GM18868 (cell line): ENCODE results near the gene KHDC4.

Experiments
- ATAC-seq: cut with Tn5 transposase; IDR thresholded peaks from one replicate; pipeline ENCODE4 v1.9.1; 2021; ENCODE audit warnings: mild to moderate bottlenecking, moderate library complexity; ENCODE audit not compliant: unreplicated experiment

Gene KHDC4

GRCh38 chr1:155970531-155971167 lies 36.4 kb upstream of the KHDC4 start:
- ATAC-seq = peak; percentile 75

GRCh38 chr1:155969377-155969791 lies 35.2 kb upstream of the KHDC4 start:
- ATAC-seq = no peak

DNA sequence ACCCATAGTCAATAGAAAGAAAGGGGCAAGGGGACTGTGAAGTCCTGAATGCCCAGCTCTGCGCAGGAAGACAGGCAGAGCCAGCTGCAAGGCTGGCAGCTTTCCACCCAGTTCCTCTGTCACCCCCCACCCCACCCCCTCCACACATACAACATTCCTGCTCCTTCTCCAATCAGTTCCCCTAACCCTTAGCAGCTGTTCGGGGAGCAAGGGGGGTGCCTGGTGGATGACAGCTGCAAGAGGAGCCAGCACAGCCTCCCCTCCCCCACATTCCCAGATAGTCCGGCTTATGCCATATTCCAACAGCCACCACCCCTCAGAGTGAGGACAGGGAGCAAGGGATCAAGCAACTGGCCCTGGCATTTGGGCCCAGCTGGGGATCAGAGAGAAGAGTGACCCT lies 34.5 kb upstream of the KHDC4 start:
- no peak for ATAC-seq

GRCh38 chr1:155968051-155968400 lies 33.8 kb upstream of the KHDC4 start:
- ATAC-seq = no peak

- no peak for ATAC-seq
These were observed 33.3 kb upstream of the KHDC4 start for GRCh38 chr1:155967341-155968050.

DNA sequence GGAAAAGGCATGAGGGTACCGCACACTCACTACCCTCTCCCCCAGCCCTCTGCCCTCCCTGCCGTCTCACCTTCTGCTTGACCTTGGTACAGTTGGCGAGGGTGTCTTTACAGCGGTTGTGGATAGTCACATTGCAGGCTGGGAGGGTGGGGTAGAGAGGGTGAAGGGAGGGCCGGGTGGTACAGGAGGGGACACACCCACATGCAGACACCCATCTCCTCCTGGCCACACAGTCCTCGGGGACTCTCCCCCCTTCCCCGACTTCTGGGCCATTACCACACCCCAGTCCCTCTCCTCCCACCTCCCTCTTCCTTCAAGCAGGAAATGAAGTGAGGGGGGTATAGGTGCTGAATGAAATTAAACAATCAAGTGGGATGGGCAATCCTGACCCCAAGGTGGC lies 32.5 kb upstream of the KHDC4 start:
- no peak for ATAC-seq

DNA sequence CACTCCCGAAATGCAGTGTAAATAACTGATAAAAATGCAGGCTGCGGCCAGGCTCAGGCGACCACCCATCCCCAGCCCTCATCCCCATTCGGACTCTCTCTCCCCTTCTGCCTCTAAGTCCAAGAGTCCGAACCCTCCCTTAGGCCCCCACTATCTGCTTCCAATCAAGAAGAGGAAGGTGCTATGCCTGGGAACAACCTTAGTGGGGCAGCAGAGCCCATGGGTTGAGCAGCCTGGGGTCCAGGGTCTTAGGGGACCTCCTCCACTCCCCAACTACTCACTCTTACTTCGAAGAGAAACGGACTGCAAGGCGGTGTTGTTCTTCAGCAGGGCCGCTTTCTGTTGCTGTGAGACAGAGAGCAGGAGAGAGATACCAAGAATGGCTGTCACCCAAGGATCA lies 31.9 kb upstream of the KHDC4 start:
- no peak for ATAC-seq

DNA sequence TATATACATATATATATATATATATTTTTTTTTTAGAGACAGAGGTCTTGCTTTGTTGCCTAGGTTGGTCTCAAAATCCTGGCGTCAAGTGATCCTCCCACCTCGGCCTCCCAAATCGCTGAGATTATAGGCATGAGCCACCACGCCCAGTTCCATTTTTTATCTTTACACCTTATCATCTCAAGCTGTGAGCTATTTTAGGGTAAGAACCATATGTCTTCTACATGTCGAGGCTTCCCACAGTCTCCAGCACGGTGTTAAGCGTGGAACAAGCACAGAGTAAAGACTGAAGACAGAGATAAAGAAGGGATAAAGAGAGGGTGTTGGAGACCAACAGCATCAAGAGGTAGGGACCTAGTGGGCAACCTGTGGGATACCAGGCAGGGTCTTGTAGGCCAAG lies 30.0 kb upstream of the KHDC4 start:
- no peak for ATAC-seq

GRCh38 chr1:155962599-155963211 lies 28.5 kb upstream of the KHDC4 start:
- no peak for ATAC-seq

DNA sequence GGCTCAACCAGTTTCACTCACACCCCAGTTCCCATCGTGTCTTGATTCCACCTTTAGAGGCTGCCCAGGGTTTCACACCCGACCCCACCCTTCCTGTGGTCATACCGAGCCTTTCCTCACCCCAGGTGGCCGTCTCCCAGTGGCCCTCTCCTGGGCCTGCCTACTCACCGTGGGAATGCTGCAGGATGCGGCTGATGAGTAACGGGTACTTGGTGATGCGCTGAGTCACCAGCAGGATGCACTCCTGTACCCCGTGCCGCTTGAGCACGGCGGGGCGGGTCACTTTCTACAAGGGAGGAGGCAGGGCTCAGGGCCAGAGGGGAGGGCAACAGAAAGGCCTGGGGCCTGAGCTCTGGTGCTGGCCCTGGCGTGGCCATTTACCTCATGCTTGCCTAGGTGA lies 27.7 kb upstream of the KHDC4 start:
- ATAC-seq = no peak

DNA sequence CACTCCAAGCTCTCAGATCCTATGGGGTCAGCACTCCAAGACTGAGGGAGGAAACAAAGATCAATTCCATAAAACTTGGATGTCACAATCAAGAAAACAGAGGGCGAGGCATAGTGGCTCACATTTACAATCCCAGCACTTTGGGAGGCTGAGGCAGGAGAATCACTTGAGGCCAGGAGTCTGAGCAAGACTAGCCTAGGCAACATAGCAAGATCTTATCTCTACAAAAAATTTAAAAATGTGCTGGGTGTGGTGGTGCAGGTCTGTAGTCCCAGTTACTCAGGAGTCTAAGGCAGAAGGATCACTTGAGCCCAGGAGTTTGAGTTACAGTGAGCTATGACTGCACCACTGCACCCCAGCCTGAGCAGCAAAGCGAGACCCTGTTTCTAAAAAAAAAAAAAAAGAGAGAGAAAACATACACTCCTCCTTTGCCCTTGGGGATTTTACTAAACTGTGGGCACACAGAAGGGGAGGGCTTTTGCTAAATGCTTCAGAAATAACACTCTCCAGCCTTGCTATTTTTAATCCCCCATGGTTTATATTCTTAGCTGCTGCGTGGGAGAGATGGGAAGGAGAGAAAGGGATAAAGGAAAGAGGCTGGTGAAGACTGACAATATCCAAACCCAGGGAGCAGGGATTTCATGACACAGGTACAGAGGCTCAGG lies 26.0 kb upstream of the KHDC4 start:
- ATAC-seq = no peak

DNA sequence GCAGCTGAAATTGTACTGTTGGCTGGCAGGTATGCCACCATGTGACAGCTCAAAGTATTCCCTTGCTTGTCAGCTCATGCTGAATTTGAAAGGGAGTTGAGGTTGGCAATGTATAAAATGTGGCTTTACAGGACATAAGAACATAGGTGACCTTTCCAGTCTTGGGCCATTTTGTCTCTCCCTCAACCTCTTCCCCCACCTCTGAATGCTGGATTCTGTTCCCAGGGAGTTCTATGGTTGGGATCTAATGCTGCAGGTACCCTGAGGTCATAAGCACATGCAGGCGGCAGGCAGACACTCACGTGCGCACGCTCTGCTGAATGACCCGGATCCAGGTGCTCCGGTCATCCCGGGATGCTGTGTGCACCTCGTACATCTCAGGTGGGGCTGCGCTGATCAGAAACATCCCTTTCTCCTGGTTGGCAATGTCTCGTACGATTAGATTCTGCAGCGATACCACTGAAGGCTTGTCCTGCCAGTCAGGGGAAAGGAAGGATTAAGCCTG lies 23.2 kb upstream of the KHDC4 start:
- ATAC-seq = no peak

DNA sequence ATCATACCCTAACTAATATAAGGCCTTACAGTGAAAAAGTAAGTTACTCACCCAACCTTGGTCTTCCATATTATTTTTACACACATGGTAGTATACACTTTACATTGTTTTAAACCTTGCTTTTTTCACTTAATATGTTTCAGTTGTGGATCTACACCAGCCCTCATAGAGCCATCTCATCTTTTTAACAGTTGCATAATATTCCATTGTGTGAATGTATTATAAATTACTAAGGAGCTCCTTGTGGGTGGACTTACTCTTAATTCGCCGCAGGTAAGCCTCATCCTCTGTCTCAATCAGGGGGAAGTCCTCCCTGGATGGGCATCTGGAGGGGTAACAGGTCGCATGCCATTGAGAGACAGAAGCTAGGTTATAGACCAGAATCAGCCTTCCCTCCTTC lies 20.4 kb upstream of the KHDC4 start:
- no peak for ATAC-seq

GRCh38 chr1:155952505-155952890 lies 18.3 kb upstream of the KHDC4 start:
- no peak for ATAC-seq

DNA sequence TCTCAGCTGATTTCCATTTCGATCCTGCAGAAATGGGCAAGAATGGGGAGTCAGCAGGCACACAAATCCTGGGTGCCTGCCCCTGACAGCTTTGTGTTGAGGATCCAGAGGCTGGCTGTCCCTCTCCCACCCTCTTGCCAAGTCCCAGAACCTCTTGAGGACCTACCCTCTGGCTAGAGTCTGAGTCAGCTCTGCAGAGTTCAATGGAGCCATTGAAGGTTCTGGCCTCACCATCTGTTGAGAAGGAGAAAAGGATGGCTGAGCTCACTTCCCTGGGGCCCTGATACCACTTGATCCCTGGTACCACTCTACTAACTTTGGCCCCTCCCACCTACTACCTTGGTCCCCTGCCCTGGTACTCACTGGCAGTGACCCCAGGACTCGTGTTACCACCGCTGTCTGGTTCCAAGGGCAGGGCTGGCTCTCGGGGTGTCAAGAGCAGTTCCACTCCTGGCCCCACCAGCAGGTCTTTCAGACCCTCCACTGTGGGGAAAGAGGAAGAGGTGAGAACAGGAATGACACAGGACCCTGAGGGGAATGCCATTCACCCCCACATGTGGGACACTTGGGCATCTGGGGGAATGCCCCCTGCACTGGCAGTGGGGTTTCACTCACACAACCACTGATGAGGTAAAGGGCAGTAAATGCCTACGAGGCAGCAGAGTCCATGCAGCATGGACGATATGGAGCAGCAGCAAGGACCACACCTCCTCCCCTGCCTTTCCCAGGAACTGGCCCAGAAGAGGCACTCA lies 17.7 kb upstream of the KHDC4 start:
- no peak for ATAC-seq

DNA sequence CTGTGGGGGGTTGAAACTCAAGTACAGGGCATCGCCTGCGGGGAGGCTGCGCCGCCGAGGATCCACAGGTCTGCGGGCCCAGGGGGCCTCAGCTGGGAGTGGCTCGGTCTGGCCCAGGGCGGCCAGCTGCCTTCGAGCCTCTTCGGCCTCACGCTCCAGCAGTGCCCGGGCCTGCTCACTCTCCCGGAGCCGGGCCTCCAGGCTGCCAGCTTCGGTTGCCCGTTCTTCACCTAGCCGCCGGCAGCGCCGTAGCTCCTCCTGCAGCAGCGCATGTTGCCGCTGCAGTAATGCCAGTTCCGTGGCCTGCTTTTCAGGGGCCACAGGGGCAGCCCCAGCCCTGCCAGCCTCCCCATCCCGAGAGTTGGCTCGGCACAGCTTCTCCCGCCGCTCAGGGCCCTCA lies 16.6 kb upstream of the KHDC4 start:
- ATAC-seq = no peak

GRCh38 chr1:155947741-155948140 lies 13.5 kb upstream of the KHDC4 start:
- ATAC-seq = no peak

DNA sequence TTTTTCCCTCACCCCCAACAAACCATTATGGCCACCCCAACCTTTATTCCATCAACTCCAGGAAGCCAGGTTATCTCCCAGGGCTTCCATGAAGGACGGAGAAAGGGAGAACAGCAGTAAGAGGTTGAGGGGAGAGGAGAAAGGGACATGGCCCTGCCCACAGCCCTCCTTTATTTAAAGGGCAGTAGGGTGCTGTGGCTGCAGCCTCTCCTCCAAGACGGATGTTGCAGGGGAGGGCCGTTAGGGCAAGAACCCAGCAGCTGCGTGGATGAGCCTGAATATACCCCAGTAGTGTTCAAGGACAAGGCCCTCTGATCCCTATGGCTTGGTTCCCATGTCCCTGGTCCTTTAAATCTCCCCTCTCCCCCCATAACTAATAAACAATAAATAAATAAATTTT lies 13.1 kb upstream of the KHDC4 start:
- ATAC-seq = no peak

DNA sequence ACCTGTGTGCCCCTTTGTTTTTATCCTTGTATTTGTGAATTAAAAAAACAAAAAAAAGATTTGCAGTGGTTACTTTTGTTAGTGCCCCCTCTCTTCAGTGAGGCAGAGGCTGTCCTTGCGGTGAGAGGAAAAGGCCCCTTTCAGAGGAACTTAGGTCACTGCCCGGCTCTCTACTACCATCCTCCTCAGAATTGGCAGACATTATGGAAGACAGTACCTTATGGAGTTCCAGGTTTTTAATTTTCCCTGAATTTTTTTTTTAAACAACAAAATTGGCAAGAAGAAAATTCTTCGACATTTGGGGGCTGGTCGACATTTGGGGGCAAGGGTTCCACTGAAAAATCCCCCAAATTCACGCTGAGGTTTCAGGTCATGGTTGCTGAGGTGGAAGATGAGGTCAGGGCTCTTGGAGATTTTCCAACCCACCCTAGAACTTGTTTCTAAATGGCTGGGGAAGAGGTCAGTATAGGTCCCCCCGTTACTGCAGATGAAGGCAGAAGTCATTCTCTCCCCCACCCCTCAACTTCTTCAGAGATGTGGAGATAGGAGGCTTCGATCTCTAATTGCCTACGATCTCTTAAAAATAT lies 12.5 kb upstream of the KHDC4 start:
- no peak for ATAC-seq

DNA sequence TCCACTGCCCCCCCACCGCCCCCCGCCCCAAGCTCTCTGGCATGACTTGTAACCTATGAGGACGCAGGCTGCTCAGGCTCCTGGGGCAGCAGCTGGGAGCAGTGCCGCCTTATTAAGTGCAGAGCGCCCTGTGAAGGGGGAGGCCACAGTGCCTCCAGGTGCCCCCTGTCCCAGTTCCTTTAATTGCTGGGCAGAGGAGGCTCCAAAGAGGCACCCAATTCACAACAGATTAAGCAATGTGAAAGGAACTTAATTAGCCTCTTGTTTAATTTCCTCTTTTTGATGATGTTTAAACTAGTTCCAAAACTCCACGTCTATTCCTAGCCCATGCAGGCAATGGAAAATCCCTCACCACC lies 10.2 kb upstream of the KHDC4 start:
- ATAC-seq = no peak
